GM19025 (cell line): ENCODE results near the gene MUC21.

ENCODE experiments used
- ATAC-seq: cut with Tn5 transposase; IDR thresholded peaks from one replicate; pipeline ENCODE4 v1.9.1; 2021; ENCODE audit warnings: mild to moderate bottlenecking, low read depth, moderate library complexity; ENCODE audit not compliant: unreplicated experiment

The MUC21 gene

GRCh38 chr6:30983439-30983838, at the start of gene MUC21:
Gene MUC21 (plus strand): TSS chr6:30983718. CDS start chr6:30983959, 241 bp downstream.
- no peak for ATAC-seq

- ATAC-seq, result no peak
These were observed 48.5 kb upstream of the MUC21 start for GRCh38 chr6:30935018-30935417.

DNA sequence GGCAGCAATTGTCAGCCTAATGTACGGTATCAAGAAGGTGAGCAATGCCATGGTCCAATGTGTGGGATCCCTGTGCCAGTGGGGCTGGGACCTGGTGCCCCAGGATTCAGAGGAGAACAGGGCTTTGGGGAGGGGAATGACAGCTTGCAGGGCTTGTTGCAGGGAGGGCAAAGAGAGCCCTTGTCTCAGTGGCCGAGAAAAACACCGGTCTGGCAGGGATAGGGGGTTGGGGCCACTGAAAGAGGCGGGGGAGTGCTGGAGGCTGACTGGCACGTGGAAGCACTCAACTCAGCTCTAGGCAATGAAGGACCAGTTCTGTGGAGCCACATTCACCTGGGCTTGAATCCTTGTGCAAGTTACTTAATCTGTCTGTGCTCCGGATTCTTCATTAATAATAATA, 46.3 kb upstream of the MUC21 start:
- ATAC-seq, result no peak

GRCh38 chr6:30938730-30939129, 44.8 kb upstream of the MUC21 start:
- ATAC-seq, result no peak

DNA sequence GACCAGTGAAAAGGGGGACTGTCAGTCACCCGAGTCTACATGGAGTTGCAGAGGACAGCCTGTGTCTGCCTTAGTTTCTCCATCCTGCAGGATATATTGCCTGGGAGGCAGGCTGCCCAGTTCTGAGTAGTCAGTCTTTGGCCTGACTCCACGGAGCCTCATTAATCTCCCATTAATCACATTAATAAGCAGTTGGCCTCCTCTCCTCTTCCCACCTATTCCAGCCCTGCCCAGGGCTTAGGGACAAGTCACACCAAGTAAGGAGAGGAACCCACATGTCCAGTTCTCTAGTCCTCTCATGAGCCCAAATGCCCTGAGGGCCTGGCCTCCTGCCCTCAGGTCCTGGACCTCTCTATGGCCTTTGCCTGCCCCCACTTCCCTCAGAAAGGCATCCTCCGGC, 44.0 kb upstream of the MUC21 start:
- ATAC-seq, result no peak

- ATAC-seq, result no peak
These were observed 43.0 kb upstream of the MUC21 start, which contains the start of gene MUCL3 for GRCh38 chr6:30940361-30940986. Gene MUCL3 (plus strand): TSS chr6:30940973. CDS start chr6:30941000, 27 bp downstream.

DNA sequence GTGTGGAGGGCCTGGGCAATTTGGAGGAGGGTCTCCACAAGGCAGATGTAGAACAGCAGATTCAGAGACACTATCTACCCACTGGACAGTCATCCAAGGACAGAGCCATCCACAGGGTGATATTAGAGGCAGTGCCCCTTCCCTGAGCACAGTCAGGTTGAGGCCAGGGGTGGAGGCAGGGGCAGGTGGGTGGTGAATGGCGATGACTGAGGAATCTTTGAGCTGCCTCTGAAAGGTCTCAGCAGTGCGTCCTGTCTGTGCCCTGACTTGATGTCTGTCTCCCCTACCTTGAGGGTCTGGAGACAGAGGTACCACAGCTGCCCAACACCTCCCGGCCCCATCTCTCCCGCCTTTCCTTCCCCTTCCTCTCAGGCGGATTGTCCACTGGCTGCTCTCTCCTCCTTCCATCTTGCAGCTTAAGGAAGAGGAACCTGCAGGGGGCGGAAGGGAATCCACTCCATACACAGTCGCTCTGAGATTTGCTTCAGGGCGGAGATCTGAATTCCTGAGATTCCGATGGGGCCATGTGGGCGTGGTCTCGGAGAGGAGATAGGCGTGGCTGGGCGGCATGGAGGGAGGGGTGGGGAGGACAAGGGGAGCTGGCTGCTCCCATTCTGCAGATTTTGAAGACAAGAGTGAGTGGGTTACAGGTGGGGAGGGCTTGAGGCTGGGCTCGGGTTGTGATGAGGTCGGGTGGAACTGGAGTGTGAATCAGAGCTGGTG, 41.0 kb upstream of the MUC21 start:
- no peak for ATAC-seq

GRCh38 chr6:30944051-30944450, 39.5 kb upstream of the MUC21 start:
- no peak for ATAC-seq

- no peak for ATAC-seq
These were observed 38.2 kb upstream of the MUC21 start for GRCh38 chr6:30945281-30945680.

DNA sequence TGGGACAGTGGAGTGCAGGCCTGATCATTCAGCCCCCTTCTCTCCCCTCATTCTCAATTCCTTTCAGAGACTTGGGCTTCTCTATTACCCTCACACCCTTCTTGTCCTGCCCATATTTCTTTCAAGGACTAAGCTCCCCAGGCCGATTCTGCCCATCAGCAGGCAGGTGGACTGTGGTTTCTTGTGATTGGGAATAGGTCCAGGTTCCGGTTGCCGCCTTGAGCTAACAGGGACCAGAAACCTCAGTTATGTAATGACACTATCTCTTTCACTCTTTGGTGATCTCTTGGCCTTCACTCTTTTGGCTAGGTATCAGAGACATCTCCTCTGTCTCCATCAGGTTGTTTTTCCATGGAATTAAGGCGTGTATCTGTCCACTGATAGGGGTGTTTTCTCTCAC, 36.3 kb upstream of the MUC21 start:
- no peak for ATAC-seq

- ATAC-seq, result no peak
These were observed 34.7 kb upstream of the MUC21 start for GRCh38 chr6:30948811-30949210.

DNA sequence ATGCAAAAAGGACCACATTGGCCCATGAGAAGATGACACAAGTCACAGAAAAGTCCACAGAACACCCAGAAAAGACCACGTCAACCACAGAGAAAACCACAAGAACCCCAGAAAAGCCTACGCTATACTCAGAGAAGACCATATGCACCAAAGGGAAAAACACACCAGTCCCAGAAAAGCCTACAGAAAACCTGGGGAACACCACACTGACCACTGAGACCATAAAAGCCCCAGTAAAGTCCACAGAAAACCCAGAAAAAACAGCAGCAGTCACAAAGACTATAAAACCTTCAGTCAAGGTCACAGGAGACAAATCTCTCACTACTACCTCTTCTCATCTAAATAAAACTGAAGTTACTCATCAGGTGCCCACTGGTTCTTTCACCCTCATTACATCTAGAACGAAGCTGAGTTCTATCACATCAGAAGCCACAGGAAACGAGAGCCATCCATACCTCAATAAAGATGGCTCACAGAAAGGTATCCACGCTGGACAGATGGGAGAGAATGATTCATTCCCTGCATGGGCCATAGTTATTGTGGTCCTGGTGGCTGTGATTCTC, 31.5 kb upstream of the MUC21 start:
- no peak for ATAC-seq

DNA sequence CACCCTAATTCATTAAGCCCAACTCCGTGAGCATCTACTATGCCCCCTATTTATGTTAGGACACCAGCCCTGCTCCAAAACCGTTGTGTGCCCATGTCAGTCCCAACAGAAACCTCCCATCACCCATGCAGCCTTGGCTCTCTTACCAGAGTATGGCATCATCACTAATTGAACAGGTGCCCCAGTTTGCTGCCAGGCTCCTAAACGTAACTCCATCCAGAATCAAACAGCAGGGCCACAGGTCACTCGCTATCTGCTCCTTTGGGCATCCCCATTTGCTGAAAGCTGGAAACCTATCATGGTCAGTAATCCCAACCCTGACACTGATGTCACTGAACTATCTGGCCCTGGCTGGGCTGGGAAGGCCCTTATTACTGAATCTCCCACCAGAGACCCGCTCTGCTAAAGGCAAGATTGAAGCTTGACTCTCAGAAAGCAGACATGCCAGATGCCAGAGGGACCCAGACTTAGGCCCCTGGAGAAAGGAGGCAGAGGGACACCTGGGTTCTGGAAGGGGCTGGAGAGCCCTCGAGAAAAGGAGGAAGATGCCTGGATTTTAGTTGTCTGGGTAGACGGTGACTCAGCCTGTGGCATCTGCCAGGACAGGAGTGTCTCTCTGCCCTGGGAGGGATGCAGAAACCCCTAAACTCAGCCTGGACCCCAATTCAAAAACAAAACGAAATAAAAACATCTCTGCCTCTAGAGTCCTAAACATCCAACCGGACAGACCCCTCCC, 28.7 kb upstream of the MUC21 start:
- no peak for ATAC-seq

- ATAC-seq, result peak; percentile 46
These were observed 28.0 kb upstream of the MUC21 start for GRCh38 chr6:30955367-30956042.

DNA sequence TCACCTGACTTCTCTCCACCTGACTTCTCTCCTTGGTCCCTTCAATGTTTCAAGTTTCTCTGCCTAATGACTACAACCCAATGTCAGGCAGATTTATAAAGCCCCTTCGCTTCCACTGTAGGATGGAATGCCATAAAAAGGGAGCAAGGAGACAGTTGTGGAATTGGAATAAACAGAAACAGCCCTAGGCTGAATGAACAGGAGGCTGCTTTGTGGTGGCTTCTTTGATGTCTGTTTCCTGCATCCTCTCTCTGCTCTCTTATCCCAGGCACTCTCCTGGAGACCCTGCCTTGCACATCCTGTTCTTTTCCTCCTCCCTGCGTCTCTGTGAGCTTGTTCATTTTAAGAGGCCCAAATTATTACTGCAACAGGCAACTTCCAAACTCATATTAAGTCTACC, 25.8 kb upstream of the MUC21 start:
- no peak for ATAC-seq

DNA sequence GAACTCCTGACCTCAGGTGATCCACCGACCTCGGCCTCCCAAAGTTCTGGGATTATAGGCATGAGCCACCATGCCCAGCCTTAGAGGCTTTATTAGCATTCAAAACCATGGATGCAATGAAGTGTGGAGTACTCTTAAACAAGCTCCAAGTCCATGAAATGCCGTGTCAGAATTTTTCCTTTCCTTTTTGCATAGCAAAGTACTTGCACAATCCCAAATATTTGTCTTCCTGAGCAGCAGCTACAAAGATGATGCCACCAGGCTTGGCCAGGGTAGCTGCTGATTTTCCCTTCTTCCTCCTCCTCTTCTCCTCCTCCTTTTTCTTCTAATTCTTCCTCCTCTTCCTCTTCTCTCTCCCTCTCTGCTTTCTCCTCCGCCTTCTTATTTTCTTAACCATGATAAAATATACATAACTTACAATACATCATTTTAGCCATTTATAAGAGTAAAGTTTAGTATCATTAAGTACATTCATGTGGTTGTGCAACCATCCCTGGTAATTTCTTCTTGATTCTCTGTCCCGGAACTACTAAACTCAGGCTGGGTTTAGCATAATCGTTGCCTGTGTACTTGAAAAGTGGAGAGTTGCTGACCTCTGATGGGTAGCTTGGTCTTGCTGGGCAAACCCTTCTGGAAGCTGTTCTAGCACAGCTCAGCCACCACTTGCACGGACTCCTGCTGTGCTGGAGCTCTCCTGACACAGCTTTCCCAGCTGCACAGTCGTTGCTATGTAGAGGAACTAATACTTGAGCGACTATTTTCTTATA, 22.4 kb upstream of the MUC21 start:
- ATAC-seq, result no peak

GRCh38 chr6:30962716-30963115, 20.8 kb upstream of the MUC21 start:
- ATAC-seq, result no peak

- no peak for ATAC-seq
These were observed 19.9 kb upstream of the MUC21 start for GRCh38 chr6:30963641-30964040.

DNA sequence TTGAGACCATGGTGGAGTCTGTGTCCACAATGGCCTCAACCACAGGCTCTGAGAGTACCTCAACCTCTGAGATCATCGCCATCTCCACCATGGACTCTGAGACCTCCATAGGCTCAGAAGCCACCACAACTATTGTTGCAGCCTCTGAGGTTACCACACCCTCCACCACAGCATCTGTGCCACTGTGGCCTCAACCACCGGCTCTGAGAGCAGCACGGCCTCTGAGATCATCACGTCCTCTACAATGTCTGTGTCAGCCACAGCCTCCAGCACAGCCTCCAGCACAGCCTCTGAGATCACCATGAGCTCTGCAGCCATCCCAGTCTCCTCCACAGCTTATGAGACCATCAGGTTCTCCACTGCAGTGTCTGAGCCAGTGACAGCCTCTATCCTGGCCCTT, 19.4 kb upstream of the MUC21 start:
- ATAC-seq, result no peak

DNA sequence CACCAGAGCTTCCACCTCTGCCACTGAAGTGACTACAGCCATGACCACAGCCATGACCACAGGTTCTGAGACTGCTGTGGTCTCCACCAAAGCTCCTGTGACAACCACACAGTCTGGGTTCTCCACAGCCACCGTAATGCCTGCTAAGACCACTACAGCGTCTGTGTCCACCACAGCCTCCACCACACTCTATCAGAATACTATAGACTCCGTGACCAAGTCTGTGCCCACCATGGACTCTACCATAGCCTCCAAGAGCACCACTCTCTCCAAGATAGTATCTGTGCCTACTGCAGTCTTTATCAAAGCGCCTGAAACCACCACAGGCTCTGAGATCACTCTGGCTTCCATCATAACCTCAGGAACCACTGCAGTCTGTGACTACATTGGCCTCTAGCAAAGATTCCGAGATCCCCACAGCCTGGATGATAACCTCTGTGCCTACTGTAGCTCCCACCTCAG, 18.3 kb upstream of the MUC21 start:
- ATAC-seq, result no peak
